NK-92 treated with Interleukin-12 subunit alpha and Interleukin-12 subunit beta, amount 100 ng/mL, for 24 hours (cell line): ENCODE results near the gene COX4I1.
"Not testable (repeated sequence)": the region's sequence is repeated elsewhere in the genome, so short reads cannot be mapped to it uniquely, and the experiment has no call there.

ENCODE experiments used
- DNase-seq: peaks from one replicate; lab custom pipeline; 2025; lab: John Stamatoyannopoulos, UW

COX4I1 gene

DNA sequence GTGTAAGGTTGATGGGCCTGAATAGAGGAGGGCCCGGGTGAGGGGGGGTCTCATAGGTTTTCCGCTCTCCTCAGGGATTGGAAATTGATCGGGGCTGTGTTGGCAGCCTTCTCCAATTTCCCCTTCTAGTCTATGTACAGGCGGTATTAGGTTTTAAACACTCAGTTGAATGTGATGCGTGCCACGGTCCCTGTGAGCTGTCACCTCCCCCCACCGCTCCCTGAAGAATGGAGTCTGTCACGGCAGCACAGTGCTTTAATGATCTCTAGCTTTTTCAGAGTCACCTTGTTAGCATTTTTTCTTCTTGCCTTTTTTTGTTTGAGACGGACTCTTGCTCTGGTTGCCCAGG is 800 bp downstream of the COX4I1 start:
- DNase-seq = no peak

DNA sequence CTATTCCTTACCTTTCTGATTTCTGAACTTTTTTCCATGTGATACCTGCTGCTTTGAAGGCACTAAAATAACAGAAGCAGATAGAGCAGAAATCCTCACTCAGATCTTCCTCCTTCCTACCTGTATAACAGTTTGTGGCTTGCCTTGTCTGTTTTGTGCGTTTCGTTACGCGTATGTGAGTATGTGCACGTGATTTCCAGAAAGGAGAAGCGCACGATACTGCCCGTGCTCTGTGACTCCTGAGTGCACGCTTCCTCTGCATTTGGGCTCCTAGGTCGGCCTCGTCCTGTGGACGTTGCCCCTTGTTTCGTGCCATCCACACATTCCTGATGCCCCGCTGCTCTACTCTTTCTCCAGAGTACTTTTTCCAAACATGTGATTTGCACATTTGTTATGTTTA is 4.1 kb downstream of the COX4I1 start:
- no peak for DNase-seq

DNA sequence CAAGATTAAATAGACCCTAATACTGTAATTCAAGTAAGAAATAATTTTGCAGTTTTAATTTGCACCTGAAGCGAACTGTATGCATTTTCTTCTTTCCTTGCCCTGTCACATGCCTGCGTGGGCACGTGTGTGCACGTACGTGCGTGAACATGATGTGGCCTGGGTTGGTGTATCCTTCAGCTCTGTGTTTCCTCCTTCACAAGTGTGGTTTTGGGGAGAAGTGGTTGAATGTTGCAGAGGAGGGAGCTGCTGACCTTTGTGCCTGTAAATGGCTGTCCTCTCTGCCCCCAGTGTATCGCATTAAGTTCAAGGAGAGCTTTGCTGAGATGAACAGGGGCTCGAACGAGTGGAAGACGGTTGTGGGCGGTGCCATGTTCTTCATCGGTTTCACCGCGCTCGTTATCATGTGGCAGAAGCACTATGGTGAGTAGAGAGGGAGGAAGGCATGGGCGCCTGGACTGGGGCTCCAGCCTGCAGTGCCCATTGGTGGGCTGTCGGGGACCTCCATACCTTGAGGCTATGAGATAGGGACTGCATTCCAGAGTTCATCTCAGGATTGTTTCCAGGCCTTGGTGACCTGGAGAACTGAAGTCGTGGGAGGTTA is 6.0 kb downstream of the COX4I1 start:
- no peak for DNase-seq

DNA sequence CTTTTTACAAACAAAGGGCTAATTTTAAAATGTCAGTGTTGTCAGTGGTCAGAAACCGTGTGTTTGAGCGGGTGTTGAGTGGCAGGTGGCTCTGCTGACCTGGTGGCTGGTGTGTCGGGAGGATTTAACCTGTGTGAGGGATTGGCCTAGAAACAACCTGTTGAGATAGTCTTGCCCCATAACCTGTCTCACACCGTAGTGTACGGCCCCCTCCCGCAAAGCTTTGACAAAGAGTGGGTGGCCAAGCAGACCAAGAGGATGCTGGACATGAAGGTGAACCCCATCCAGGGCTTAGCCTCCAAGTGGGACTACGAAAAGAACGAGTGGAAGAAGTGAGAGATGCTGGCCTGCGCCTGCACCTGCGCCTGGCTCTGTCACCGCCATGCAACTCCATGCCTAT is 7.0 kb downstream of the COX4I1 start:
- DNase-seq = no peak

DNA sequence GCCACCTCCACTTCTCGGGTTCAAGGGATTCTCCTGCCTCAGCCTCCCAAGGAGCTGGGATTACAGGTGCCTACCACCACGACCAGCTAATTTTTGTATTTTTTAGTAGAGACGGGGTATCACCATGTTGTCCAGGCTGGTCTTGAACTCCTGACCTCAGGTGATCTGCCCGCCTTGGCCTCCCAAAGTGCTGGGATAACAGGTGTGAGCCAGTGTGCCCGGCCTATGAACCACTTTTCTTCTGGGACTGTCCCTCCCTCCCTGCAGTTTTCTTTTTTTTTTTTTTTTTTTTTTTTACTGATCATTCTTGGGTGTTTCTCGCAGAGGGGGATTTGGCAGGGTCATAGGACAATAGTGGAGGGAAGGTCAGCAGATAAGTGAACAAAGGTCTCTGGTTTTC is 7.8 kb downstream of the COX4I1 start:
- not testable (repeated sequence) for DNase-seq

DNA sequence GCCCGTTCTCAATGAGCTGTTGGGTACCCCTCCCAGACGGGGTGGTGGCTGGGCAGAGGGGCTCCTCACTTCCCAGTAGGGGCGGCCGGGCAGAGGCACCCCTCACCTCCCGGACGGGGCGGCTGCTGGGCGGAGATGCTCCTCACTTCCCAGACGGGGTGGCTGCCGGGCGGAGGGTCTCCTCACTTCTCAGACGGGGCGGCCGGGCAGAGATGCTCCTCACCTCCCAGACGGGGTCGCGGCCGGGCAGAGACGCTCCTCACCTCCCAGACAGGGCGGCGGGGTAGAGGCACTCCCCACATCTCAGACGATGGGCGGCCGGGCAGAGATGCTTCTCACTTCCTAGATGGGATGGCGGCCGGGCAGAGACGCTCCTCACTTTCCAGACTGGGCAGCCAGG is 8.6 kb downstream of the COX4I1 start:
- not testable (repeated sequence) for DNase-seq

DNA sequence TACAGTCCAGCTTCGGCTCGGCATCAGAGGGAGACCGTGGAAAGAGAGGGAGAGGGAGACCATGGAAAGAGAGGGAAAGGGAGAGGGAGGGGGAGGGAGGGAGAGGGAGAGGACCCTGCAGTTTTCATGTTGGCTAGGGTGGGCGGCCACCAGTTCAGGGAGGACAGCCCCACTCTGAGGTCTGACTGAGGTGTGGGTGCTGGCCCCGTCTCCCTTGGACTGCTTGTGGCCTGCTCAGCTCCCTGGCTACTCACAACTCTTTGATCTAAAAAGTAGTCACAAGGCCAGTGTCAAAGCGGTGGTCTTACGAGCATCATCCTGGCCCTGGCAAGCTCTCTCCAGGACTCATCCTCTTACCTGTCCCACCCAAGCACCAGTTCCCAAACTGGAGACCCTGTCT is 9.4 kb downstream of the COX4I1 start:
- no peak for DNase-seq

DNA sequence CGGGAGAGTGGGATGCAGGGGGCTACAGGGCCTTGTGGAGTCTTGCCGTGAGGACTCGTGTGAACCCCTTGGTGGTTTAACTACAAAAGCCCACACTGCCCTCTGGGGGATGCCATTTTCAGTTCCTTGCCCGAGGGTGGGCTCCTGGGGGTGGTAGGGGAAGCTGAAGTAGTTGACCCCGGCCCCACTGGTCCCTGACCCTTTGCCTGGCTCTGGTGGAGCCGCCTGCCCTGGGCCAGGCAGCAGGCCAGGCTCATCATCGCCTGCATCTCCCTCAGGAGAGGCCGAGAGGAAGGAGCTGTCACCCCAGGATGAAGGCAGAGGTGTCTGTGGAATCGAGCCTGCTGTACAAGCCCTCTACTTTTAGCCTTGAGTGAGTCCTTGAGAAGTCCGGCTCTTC is 10.2 kb downstream of the COX4I1 start:
- no peak for DNase-seq

DNA sequence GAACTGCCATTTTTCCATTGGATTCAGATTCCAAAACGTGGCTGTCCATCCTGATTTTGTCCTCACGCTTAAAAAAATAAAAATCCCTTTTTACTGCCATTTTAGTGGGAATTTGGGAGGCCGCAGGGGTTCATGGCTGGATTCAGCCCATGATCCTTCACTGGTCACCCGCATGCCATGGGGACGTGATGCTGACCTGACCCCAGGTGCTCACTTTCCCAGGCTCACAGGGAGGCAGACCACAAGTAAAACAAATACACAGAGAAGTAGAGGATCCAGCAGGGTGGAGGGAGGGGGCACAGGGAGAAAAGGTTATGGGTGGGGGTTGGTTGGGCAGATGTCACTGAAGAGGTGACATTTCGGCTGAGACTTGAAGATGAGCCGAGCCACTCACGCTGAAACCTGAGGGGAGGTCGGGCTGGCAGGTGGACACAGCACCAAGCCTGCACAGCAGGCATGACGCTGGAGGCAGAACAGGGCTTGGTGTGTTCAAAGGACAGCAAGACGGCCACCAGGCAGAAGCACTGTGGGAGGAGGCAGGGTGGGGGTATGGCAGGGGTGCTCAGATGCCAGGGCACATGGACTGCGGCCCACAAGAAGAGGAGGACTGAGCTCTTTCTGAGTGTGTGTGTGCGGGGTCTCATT is 10.7 kb downstream of the COX4I1 start:
- DNase-seq = no peak

DNA sequence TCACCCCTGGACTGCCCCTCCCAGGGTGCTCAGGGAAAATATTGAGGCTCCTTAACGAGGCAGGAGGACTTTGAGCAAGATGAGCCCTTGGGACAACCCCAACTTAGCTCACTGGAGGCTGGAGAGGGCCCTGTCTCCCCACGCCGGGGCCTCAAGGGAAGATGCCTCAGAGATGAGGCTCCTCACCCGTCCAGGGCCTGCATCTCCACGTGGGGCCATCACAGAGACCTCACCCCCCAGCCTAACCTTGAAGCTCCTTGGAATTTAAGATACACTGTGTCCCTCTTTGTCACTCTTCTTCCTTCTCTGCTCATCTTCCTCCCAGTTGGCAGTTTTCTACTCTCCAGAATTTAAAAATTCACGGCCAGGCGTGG is 11.2 kb downstream of the COX4I1 start:
- no peak for DNase-seq

DNA sequence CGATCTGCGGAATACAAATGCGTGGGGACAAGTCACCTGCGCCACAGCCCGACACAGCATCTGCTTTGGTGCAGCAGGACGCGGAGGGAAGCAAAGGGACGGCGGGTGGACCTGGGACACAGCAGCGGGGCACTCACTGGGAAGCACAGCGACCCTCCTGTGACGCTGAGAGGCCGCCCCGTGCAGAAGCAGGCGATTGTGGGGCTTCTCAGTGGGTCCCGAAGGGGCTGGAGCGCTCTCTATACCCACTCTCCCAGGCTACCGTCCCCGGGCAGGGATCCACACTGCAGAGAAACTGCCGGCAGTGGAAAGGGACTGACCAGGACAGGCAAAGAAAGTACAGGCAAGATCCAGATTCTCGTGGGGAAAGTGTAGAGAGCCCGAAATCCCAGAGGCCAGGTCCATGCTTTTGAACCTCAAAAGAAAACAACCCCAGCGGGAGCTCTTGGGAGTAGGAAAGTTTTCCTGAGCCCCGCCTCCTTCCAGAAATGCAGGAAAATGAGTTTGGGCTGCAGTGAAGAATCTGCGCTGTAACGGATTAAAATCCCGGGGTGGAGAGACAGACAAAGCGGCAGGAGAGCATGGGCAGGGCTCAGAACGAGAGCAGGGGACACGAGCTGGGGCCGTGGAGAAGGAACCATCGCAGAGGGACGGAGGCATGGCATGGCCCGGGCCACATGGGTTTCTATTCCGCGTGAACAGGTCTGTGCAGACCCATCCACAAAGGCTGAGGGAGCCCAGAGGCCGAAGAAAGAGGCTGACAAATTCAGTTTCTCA is 12.7 kb downstream of the COX4I1 start:
- no peak for DNase-seq

DNA sequence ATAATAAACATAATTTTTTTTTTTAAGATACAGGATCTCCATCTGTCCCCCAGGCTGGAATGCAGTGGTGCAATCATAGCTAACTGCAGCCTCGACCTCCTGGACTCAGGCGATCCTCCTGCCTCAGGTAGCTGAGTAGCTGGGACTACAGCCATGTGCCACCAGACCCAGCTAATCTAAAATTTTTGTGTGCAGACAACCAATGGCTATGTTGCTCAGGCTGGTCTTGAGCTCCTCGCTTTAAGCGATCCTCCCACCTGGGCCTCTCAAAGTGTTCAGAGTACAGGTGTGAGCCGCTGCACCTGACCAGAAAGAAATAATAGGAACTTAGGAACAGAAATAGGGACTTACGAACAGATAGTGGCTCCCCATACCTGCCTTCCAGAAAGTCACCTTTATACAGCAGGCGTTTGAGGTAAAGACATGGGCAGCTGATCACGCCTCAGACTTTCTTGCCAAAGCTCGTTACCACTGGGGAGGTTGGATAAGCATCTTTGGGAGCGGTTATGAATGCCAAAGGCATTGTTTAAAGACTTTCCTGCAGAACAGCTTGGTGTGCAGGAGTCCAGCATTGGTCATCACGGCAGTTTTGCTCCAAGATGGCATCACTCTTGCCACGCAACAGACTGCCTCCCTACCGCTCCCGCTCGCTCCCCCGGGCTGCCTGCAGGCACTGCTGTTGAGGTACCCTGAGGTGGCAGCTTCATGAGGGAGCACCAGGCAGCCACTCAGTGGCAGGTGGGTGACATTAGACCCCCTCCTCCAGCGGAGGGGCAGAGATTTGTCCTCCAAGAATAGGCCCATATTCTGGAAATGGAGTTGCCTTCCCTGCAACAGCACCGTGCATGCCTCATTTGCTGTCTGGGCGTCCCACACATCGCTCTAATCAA is 13.6 kb downstream of the COX4I1 start:
- DNase-seq = no peak

DNA sequence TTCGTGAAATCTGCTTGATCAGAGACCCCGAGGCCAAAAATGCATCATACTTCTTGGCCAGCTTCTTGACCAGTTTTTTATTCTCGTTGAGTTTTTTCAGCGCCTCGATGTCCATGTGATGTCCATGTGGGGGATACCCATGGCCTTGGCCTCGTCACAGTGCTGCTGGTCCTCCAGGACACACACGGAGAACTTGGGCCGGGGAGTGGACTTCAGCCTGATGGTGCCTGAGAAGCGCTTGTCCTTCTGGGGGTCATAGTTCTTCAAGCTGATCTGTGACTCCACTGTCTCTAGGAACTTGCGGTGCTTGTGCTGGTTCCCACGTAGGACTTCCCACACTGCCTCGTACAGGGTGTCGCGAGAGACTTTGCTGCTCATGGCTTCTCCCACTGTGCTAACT is 16.7 kb downstream of the COX4I1 start:
- no peak for DNase-seq

DNA sequence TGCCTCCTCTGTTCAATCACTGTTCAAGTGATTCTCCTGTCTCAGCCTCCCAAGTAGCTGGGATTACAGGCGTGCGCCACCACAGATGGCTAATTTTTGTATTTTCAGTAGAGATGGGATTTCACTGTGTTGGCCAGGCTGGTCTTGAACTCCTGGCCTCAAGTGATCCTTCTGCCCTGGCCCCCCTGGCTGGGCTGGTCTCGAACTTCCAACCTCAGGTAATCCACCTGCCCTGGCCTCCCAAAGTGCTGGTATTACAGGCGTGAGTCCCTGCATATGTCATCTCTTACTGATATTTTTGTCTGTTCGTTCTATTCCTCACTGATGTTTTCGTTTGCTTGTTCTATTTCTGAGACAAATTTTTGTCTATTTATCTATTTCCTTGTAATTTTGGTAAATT is 17.7 kb downstream of the COX4I1 start:
- not testable (repeated sequence) for DNase-seq

DNA sequence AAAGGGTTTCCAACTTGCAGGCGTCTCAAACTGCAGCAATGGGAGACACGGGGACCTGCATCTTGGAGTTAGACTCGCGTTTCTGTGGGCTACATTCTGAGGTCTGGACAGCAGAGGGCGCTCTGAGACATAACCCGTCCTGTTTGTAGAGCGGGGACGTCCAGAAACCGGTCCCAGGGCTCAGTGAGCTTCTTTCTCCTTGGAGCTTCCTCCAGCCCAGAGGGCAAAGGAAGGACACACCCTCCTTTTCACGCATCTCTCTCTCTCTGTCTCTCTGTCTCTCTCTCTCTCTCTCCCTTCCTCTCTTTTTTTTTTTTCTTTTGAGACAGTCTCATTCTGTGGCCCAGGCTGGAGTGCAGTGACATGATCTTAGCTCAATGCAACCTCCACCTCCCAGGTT is 19.8 kb downstream of the COX4I1 start:
- DNase-seq = peak; percentile 57

DNA sequence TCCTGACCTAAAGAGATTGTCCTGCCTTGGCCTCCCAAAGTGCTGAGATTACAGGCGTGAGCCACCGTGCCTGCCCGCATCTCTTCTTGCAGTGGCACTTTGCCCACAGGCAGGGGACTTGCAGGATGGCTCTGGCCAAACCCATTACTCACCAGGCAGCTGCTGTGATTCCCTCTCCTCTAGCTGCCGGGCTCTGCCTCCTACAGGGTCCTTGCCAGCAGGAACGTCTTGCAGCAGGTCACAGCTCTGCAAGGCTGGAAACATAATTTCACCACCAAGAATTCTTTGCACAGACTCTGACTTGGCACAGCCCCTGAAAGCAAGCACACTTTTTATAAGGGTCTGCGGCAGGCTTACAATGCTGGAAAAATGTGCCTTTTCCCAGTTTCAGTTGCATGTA is 20.3 kb downstream of the COX4I1 start:
- no peak for DNase-seq

DNA sequence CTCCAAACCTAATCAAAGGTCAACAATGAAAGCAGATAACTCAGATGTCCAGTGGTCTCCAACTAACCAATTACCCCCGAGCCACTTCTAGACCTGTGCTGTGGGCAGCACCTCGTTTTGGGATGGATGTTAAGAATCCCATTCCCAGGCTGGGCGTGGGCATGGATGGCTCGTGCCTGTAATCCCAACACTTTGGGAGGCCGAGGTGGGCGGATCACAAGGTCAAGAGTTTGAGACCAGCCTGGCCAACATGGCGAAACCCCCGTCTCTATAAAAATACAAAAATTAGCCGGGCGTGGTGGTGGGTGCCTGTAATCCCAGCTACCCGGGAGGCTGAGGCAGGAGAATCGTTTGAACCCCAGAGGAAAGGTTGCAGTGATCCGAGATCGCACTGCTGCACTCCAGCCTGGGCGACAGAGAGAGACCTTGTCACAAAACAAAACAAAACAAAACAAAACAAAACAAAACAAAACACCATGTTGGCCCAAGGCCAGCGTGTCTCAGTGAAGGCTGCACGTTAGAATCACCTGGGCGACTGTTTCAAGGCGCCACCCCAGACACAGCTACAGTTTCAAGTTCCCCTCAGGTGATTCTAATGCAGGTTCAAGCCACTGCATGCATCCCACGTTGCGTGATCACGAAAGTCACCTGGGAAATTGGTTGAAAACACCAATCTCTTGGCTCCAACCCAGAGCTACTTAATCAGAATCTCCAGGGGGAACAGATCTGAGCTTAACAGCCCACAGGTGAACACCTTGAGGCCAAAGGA is 21.3 kb downstream of the COX4I1 start:
- DNase-seq = no peak

DNA sequence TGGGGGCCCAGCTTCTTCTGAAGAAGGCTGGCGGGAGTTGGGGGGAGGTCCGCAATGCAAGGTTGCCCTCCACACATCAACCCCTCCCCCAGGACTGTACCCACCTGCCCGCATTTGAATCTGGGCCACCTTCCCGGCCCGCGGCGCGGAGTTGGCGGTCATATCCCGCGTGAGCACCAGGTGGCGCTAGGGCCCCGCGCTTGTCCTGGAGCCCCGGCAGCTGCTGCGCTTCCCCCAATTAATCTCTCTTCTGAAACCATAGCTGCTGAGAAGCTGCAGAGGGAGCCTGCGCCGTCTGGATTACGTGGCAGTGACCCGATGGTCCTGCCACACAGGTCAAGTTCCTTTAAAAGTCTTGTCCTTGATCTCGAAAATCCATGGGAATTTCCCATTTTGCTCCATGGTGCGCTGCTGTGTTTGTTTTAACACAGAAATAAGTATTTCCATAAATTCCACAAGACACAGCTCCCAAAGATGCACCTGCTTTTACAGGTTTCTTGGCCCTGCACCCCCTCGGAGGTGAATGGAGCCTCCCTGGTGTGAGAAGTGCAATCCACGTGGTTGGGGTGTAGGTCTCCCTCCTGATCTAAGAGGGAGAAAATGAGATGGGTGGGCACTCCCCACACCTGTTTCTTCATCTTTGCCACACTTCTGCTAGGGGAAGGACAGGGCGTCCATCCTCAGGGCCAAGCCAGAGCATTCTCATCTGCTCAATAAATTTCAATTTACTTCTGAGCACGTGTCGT is 22.1 kb downstream of the COX4I1 start:
- DNase-seq = peak; percentile 70

DNA sequence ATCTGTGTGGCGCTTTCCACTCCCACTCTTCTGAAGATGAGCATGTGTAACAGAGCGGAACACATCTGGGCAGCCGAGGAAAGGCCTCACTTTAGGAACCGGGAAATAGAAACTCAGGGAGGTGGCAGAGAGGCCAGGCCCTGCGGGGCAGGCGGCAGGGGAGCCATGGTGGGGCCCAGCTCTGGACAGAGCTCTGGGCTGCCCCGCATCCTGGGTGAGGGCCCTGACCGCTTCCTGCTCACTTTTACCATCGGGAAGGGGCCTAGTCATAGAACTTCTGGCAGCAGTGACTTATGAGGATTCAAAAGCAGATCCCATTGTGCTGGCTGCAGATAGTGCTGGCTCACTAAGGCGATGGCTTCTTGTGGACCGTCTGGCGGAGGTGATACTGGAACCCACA is 22.6 kb downstream of the COX4I1 start:
- DNase-seq = no peak

DNA sequence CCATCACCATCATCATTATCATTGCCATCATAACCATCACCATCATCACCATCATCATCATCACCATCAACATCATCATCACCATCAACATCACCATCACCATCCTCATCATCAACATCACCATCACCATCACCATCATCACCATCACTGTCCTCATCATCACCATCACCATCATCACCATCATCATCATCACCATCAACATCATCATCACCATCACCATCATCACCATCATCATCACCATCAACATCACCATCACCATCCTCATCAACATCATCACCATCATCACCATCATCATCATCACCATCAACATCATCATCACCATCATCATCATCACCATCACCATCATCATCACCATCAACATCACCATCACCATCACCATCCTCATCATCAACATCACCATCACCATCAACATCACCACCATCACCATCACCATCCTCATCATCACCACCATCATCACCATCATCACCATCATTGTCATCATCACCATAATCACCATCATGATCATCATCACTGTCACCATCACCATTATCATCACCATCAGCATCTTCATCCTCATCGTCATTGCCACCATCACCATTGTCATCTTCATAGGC is 23.9 kb downstream of the COX4I1 start:
- DNase-seq = no peak
